ENCODE data around the gene SCD.

Gene SCD

GRCh38 chr10:100401631-100402328 is 54.7 kb downstream of the SCD start:
- WGBS, 2 experiments (ENCODE audit: insufficient coverage in 2 of 2) = 88 to 100% methylated on average over 1 of the region's 4 CpGs
- no peaks in the 10 kb centered on the region for H3K9me3 ChIP-seq (ENCODE audit: control insufficient read depth, low read length)
- H3K4me1 ChIP-seq (ENCODE audit: control insufficient read depth, insufficient read depth, low read length, poor library complexity, severe bottlenecking) = no peaks in the 10 kb centered on the region
- H3K4me3 ChIP-seq (ENCODE audit: extremely low read depth, insufficient read depth, low read length, poor library complexity, severe bottlenecking) = no peak overlapping the region
- no peak overlapping the region for H3K27ac ChIP-seq (ENCODE audit: low read depth, low read length, severe bottlenecking)
- H3K36me3 ChIP-seq (ENCODE audit: control insufficient read depth, insufficient read depth, low read length) = no peaks in the 10 kb centered on the region

DNA sequence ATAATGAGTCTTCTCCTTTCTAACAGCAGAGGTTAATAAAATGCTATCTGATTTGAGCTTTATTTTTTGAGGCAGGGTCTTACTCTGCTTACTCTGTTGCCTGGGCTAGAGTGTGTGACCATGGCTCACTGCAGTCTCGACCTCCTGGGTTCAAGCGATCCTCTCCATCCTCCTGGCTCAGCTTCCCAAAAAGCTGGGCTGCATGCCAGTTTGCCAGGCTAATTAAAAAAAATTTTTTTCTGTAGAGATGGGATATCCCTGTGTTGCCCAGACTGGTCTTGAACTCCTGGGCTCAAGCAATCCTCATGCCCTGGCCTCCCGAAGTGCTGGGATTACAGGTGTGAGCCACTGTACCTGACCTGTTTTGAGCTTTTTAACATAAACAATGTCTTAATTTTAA is 56.7 kb downstream of the SCD start:
- H3K27ac ChIP-seq (ENCODE audit: low read depth, low read length, severe bottlenecking) = no peak overlapping the region
- no peaks in the 10 kb centered on the region for H3K4me1 ChIP-seq (ENCODE audit: control insufficient read depth, insufficient read depth, low read length, poor library complexity, severe bottlenecking)
- no peaks in the 10 kb centered on the region for H3K36me3 ChIP-seq (ENCODE audit: control insufficient read depth, insufficient read depth, low read length)
- no peaks in the 10 kb centered on the region for H3K9me3 ChIP-seq (ENCODE audit: control insufficient read depth, low read length)
- H3K4me3 ChIP-seq (ENCODE audit: extremely low read depth, insufficient read depth, low read length, poor library complexity, severe bottlenecking) = no peak overlapping the region
- WGBS, 2 experiments (ENCODE audit: insufficient coverage in 2 of 2) = 80 to 83% methylated on average over 1 to 3 of the region's 3 CpGs

DNA sequence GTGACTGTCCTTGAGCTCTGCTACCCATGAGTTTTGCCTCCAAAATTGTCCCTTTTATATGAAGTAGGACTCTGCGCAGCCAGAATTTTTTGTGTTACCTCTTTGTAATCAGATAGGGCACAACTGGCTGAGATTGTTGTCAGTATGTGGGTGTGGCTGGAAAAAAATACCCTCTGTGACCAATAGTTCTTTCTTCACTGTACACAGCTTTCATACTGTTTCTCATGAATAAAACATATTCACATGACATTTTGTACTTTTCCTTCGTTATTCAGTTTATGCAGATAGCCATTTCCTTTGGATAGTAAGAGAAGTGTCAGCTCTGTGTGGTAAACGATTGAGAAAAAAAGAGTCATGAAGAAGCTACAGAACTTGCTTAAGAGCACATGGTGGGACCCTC is 66.1 kb downstream of the SCD start:
- Histone ChIP-seq H3K27ac (ENCODE audit: low read depth, low read length, severe bottlenecking) (no peak overlapping the region), H3K4me1 (ENCODE audit: control insufficient read depth, insufficient read depth, low read length, poor library complexity, severe bottlenecking) (no peaks in the 10 kb centered on the region), H3K9me3 (ENCODE audit: control insufficient read depth, low read length) (no peaks in the 10 kb centered on the region), H3K36me3 (ENCODE audit: control insufficient read depth, insufficient read depth, low read length) (no peaks in the 10 kb centered on the region), H3K4me3 (ENCODE audit: extremely low read depth, insufficient read depth, low read length, poor library complexity, severe bottlenecking) (no peak overlapping the region)
- WGBS, 2 experiments (ENCODE audit: insufficient coverage in 2 of 2) = 88 to 94% methylated on average over 1 to 2 of the region's 3 CpGs
